ENCODE data around the gene KCTD20.

DNA sequence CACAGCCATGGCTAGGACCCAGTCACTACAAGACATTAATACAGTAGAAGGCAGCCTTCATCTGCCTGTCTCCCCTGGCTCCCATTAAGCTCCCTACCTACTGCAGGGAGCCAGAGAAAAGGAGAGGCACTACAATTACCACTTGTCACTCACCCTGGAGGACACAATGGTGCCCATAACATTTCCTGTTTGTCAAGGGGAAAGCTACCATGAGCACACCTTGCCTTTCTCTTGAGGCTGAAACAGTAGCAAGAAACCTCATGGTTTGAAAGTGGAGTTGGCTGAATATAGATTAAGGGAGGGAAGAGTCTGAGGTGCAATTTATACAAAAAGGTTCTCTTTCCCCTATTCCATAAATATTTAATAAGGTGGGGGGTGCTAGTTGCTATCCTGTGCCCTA is 76.6 kb downstream of the KCTD20 start:
- TF ChIP-seq EZH2phosphoT487 (IDR thresholded peaks at IDR 0.05; ENCODE audit: unreplicated experiment) (no peak), EZH2 (IDR thresholded peaks at IDR 0.05; ENCODE audit: low read depth, unreplicated experiment) (no peak), POLR2AphosphoS5 (IDR thresholded peaks at IDR 0.05; ENCODE audit: low read depth) (no peak), ZNF331 (CRISPR knock-in tag; IDR thresholded peaks at IDR 0.05; ENCODE audit: low read depth) (no peak), CREB1 (CRISPR knock-in tag; IDR thresholded peaks at IDR 0.05; ENCODE audit: low read depth) (no peak), ZNF114 (CRISPR knock-in tag; IDR thresholded peaks at IDR 0.05) (no peak), STAT1 (IDR thresholded peaks at IDR 0.05; ENCODE audit: unreplicated experiment) (no peak), NANOG (IDR thresholded peaks at IDR 0.05; ENCODE audit: borderline replicate concordance) (no peak)
- TF ChIP-seq, protein P1, sequence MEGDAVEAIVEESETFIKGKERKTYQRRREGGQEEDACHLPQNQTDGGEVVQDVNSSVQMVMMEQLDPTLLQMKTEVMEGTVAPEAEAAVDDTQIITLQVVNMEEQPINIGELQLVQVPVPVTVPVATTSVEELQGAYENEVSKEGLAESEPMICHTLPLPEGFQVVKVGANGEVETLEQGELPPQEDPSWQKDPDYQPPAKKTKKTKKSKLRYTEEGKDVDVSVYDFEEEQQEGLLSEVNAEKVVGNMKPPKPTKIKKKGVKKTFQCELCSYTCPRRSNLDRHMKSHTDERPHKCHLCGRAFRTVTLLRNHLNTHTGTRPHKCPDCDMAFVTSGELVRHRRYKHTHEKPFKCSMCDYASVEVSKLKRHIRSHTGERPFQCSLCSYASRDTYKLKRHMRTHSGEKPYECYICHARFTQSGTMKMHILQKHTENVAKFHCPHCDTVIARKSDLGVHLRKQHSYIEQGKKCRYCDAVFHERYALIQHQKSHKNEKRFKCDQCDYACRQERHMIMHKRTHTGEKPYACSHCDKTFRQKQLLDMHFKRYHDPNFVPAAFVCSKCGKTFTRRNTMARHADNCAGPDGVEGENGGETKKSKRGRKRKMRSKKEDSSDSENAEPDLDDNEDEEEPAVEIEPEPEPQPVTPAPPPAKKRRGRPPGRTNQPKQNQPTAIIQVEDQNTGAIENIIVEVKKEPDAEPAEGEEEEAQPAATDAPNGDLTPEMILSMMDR (conservative IDR thresholded peaks at IDR 0.05; ENCODE audit: low read depth in 2 of 2) = no peak
- TF ChIP-seq, protein P2, sequence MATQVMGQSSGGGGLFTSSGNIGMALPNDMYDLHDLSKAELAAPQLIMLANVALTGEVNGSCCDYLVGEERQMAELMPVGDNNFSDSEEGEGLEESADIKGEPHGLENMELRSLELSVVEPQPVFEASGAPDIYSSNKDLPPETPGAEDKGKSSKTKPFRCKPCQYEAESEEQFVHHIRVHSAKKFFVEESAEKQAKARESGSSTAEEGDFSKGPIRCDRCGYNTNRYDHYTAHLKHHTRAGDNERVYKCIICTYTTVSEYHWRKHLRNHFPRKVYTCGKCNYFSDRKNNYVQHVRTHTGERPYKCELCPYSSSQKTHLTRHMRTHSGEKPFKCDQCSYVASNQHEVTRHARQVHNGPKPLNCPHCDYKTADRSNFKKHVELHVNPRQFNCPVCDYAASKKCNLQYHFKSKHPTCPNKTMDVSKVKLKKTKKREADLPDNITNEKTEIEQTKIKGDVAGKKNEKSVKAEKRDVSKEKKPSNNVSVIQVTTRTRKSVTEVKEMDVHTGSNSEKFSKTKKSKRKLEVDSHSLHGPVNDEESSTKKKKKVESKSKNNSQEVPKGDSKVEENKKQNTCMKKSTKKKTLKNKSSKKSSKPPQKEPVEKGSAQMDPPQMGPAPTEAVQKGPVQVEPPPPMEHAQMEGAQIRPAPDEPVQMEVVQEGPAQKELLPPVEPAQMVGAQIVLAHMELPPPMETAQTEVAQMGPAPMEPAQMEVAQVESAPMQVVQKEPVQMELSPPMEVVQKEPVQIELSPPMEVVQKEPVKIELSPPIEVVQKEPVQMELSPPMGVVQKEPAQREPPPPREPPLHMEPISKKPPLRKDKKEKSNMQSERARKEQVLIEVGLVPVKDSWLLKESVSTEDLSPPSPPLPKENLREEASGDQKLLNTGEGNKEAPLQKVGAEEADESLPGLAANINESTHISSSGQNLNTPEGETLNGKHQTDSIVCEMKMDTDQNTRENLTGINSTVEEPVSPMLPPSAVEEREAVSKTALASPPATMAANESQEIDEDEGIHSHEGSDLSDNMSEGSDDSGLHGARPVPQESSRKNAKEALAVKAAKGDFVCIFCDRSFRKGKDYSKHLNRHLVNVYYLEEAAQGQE (IDR thresholded peaks at IDR 0.05; ENCODE audit: unreplicated experiment) = no peak
